GM12874 (cell line): ENCODE measurements around the gene COMT.

Experiments used
- TF ChIP-seq, protein P1 (sequence below): IDR thresholded peaks from 2 replicates; pipeline ENCODE4 v1.5.1; 2011; ENCODE audit warnings: low read depth, mild to moderate bottlenecking, control low read depth, low read length, moderate library complexity; ENCODE audit not compliant: insufficient read depth

COMT gene

DNA sequence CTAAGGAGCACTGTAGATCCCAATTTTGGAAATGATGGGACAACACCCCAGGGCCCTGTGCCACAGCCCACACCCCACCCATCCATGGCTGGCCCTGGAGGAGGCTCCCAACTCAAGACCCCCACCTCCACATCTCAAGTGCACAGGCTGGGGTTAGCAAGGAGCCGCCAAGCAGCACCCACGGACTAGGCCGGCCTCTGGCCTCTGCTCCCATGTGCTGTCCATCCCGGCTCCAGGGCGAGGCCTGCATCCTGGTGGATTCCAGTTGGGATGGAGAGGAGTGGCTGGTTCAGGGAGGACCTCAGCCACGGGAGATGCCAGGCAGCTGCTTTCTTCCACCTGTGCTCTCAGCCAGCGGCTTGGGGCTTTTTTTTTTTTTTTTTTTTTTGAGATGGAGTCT lies 43.4 kb upstream of the COMT start:
- TF ChIP-seq, protein P1, sequence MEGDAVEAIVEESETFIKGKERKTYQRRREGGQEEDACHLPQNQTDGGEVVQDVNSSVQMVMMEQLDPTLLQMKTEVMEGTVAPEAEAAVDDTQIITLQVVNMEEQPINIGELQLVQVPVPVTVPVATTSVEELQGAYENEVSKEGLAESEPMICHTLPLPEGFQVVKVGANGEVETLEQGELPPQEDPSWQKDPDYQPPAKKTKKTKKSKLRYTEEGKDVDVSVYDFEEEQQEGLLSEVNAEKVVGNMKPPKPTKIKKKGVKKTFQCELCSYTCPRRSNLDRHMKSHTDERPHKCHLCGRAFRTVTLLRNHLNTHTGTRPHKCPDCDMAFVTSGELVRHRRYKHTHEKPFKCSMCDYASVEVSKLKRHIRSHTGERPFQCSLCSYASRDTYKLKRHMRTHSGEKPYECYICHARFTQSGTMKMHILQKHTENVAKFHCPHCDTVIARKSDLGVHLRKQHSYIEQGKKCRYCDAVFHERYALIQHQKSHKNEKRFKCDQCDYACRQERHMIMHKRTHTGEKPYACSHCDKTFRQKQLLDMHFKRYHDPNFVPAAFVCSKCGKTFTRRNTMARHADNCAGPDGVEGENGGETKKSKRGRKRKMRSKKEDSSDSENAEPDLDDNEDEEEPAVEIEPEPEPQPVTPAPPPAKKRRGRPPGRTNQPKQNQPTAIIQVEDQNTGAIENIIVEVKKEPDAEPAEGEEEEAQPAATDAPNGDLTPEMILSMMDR, result no peak

DNA sequence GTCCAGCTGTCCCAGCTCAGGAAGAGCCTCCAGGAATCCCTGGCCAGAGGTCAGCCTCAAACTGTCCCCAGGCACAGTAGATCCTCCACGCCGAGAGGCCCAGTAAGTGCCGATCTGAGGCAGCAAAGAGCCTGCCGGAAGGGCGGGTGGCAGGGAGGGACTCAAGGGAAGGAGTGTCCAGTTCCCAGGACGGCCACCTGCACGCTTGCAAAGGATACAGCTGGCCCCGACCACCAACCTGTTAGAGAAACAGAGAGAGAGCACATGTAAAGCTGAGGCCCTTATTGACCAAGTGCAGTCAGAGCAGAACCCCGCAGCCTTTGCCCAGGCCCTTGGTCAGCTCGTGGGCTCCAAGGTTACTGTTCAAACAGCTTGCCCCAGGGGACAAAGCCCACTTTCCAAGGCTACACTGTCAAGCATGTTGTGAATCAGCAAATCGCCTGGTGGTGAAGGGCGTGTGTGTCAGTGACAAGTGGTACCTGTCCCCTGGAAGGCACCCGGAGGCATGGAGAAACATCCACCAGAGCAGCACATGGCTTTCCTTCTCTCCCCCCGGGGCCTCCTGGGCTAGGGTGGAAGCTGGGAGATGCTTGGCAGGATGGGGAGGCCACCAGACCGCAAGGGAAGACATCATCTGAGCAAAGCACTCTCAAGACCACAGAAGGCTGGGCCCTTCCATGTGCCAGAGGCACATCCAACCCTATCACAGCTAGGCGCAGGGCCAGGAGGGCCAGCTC lies 42.6 kb upstream of the COMT start:
- TF ChIP-seq, protein P1, result no peak

DNA sequence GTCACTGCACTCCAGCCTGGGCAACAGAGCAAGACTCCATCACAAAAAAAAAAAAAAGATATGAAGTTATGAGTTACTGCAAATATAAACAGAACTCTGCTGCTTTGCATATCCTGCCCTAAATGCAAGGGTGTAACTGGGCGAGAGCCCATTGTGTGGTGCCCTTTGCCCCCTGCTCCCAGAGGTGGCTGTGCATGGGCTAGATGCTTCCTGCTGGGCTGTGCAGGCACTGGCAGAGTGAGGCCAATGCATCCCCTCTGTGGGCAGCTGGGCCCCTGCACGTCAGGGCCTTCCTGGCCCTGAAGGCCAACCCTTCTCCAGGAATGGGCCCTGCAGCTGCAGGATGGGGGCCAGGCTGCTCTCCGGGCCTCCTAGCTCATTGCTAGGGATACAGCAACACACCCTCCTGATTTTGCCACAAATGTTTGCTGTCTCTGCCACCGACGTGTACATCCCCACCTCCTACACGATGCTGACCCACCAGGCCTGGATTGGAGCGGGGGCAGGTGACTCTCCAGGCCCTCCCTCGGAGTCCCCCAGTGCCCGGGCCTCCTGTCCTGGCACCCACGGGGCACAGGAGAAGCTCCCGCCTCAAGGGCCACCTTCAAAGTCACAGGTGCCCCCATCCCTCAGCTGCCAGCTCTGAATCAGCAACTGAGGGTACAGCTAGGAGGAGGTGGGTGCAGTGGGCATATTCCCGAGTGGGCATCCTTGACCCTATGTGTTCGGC lies 40.7 kb upstream of the COMT start:
- TF ChIP-seq, protein P1, result no peak

DNA sequence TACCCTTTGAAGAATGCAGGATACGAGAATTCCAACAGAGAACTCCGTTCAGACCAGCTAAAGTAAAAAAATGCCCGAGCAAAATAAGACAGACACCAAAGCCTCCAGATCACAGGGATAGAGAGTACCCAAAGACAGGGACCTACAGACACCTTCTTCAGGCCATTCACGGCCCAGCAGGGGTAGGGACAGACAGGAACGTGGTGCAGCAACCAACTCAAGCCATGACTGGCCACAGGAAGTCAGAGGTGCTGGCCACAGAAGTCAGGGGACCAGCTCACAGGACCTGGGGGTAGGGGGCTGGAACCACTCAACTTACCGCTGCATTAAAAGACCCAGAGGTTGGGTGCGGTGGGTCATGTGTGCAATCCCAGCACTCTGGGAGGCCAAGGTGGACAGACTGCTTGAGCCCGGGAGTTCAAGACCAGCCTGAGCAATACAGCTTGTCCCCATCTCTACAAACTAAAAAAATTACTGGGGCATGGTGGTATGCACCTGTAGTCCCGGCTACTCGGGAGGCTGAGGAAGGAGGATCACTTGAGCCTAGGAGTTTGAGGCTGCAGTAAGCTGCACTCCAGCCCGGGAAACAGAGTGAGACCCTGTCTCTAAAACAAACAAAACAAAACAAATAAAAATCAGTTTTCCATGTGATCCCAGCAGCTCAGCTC lies 39.9 kb upstream of the COMT start:
- TF ChIP-seq, protein P1, result no peak

DNA sequence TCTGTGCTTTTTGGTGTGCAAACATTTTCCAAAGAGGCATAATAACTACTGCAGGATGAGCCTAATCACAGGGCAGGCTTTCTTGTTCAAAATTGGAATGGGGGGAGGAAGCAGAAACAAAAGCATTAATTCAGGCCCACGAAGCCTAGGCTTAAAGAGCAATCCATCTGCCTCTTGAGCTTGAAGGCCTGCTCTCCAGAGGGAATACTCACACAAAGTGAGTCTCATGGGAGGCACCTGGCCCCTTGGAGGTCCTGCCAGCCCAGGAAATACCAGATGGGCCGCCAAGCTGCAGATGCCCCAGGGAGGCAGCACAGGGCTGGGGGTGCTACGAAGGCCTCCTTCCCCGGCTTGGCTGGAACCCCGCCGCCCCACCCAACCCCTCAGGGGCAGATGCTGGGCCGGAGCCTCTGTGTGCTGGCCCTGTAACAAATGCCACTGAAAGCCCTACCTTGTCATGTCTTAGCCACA lies 39.3 kb upstream of the COMT start:
- TF ChIP-seq, protein P1, result no peak

- TF ChIP-seq, protein P1, result no peak
Observed at GRCh38 chr22:19903031-19903430, 38.5 kb upstream of the COMT start.

DNA sequence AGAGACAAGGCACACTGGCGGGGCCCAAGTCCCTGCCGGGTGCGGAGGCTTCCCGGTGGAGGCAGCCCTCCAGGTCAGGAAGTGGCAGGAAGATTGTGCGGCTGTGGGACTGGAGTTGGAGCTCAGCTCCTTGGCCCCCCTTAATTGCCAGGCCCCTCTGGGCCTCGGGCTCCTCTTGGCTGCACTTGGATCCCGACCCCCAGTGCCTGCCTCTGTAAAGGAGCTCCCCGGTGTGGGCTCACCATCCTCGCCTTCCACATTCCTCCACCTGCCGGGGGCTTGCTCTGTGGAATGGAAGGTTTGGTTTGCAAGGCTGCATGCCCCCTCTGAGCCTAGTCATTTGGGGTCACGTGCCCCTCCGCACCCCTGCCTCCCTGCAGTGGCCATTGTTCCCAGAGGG lies 38.1 kb upstream of the COMT start:
- TF ChIP-seq, protein P1, result no peak
